Parathyroid adenoma (tissue), 2 donors: ENCODE results near the gene RBBP5.

Source experiments
- H2AFZ ChIP-seq: fragments of 300-600 bp; sonication (generic); one replicate; pipeline ENCODE4 v1.7.0; 2017; ENCODE audit warnings: antibody characterized with exemption, mild to moderate bottlenecking
- H3K27ac ChIP-seq: fragments of 300-600 bp; sonication (generic); one replicate; pipeline ENCODE4 v1.7.0; 2017
- H3K27me3 ChIP-seq: fragments of 300-600 bp; sonication (generic); one replicate; pipeline ENCODE4 v1.7.0; 2017; ENCODE audit warnings: low read length; ENCODE audit not compliant: control insufficient read depth, insufficient read depth
- H3K36me3 ChIP-seq: fragments of 300-600 bp; sonication (generic); one replicate; pipeline ENCODE4 v1.7.0; 2017; ENCODE audit warnings: low read length; ENCODE audit not compliant: control insufficient read depth, insufficient read depth
- H3K4me1 ChIP-seq: fragments of 300-600 bp; sonication (generic); one replicate; pipeline ENCODE4 v1.7.0; 2017; ENCODE audit warnings: control low read depth
- H3K4me2 ChIP-seq: fragments of 300-600 bp; sonication (generic); one replicate; pipeline ENCODE4 v1.7.0; 2017; ENCODE audit warnings: low read length
- H3K4me3 ChIP-seq: fragments of 300-600 bp; sonication (generic); one replicate; pipeline ENCODE4 v1.7.0; 2017; ENCODE audit warnings: low read depth, low read length
- H3K79me2 ChIP-seq: fragments of 300-600 bp; sonication (generic); one replicate; pipeline ENCODE4 v1.7.0; 2017; ENCODE audit warnings: control low read depth
- H3K9ac ChIP-seq: fragments of 300-600 bp; sonication (generic); one replicate; pipeline ENCODE4 v1.7.0; 2017; ENCODE audit warnings: mild to moderate bottlenecking
- H3K9me3 ChIP-seq: fragments of 300-600 bp; sonication (generic); one replicate; pipeline ENCODE4 v1.7.0; 2017; ENCODE audit warnings: low read length; ENCODE audit not compliant: control insufficient read depth
- CTCF ChIP-seq: fragments of 300-600 bp; sonication (generic); IDR thresholded peaks from one replicate; pipeline ENCODE4 v1.7.0; 2017; ENCODE audit warnings: antibody characterized with exemption, mild to moderate bottlenecking
- donor health status: primary hyperparathyroidism.

Gene RBBP5

GRCh38 chr1:205077934-205078311 lies 43.9 kb downstream of the RBBP5 start:
- no peak overlapping the region for H3K4me2 ChIP-seq
- H3K4me3 ChIP-seq, result no peak overlapping the region
- H3K27me3 ChIP-seq, result no peaks in the 10 kb centered on the region
- H2AFZ ChIP-seq, result no peak overlapping the region
- H3K36me3 ChIP-seq, result no peaks in the 10 kb centered on the region
- no peaks in the 10 kb centered on the region for H3K79me2 ChIP-seq
- no peaks in the 10 kb centered on the region for H3K9me3 ChIP-seq
- TF ChIP-seq CTCF, result no peak
- H3K27ac ChIP-seq, result no peak overlapping the region
- H3K4me1 ChIP-seq, result no peaks in the 10 kb centered on the region
- no peak overlapping the region for H3K9ac ChIP-seq

- H3K4me3 ChIP-seq, result no peak overlapping the region
- no peak overlapping the region for H3K4me2 ChIP-seq
- H3K9me3 ChIP-seq, result no peaks in the 10 kb centered on the region
- no peaks in the 10 kb centered on the region for H3K79me2 ChIP-seq
- H3K9ac ChIP-seq, result no peak overlapping the region
- no peak overlapping the region for H3K27ac ChIP-seq
- H3K36me3 ChIP-seq, result no peaks in the 10 kb centered on the region
- H2AFZ ChIP-seq, result no peak overlapping the region
- H3K4me1 ChIP-seq, result no peaks in the 10 kb centered on the region
- no peaks in the 10 kb centered on the region for H3K27me3 ChIP-seq
- no peak for TF ChIP-seq CTCF
Measured at GRCh38 chr1:205077158-205077933, 44.4 kb downstream of the RBBP5 start.

GRCh38 chr1:205076245-205076761 lies 45.5 kb downstream of the RBBP5 start:
- H3K4me1 ChIP-seq, result no peaks in the 10 kb centered on the region
- H3K27me3 ChIP-seq, result no peaks in the 10 kb centered on the region
- H3K79me2 ChIP-seq, result no peaks in the 10 kb centered on the region
- no peak overlapping the region for H3K4me3 ChIP-seq
- H3K36me3 ChIP-seq, result no peaks in the 10 kb centered on the region
- H2AFZ ChIP-seq, result no peak overlapping the region
- H3K27ac ChIP-seq, result no peak overlapping the region
- H3K9ac ChIP-seq, result no peak overlapping the region
- no peak for TF ChIP-seq CTCF
- H3K4me2 ChIP-seq, result no peak overlapping the region
- no peaks in the 10 kb centered on the region for H3K9me3 ChIP-seq

GRCh38 chr1:205075642-205076155 lies 46.1 kb downstream of the RBBP5 start:
- Histone ChIP-seq H3K27me3 (no peaks in the 10 kb centered on the region), H3K79me2 (no peaks in the 10 kb centered on the region), H2AFZ (no peak overlapping the region), H3K4me2 (no peak overlapping the region), H3K27ac (no peak overlapping the region), H3K9me3 (no peaks in the 10 kb centered on the region), H3K4me3 (no peak overlapping the region), H3K4me1 (no peaks in the 10 kb centered on the region), H3K9ac (no peak overlapping the region), H3K36me3 (no peaks in the 10 kb centered on the region)
- TF ChIP-seq CTCF, result no peak

- Histone ChIP-seq H3K79me2 (no peaks in the 10 kb centered on the region), H2AFZ (no peak overlapping the region), H3K27ac (no peak overlapping the region), H3K4me1 (no peaks in the 10 kb centered on the region), H3K27me3 (no peaks in the 10 kb centered on the region), H3K9me3 (no peaks in the 10 kb centered on the region), H3K4me3 (no peak overlapping the region), H3K36me3 (no peaks in the 10 kb centered on the region), H3K9ac (no peak overlapping the region), H3K4me2 (no peak overlapping the region)
- no peak for TF ChIP-seq CTCF
Measured at GRCh38 chr1:205074513-205074912, 47.3 kb downstream of the RBBP5 start.
